ENCODE measurements around the gene RBFA. TPM values are rescaled to one million over a fixed set of nuclear protein-coding genes. Genes with fewer than 3 reads are reported as not detected.
"Not testable (repeated sequence)": the region's sequence is repeated elsewhere in the genome, so short reads cannot be mapped to it uniquely, and the experiment has no call there.

Gene RBFA, protein sequence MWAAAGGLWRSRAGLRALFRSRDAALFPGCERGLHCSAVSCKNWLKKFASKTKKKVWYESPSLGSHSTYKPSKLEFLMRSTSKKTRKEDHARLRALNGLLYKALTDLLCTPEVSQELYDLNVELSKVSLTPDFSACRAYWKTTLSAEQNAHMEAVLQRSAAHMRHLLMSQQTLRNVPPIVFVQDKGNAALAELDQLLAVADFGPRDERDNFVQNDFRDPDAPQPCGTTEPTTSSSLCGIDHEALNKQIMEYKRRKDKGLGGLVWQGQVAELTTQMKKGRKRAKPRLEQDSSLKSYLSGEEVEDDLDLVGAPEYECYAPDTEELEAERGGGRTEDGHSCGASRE
- 15.6 and 22.3 TPM in 2 replicates for total RNA-seq (2014; rRNA removed; shearing (Covaris generic))

DNA sequence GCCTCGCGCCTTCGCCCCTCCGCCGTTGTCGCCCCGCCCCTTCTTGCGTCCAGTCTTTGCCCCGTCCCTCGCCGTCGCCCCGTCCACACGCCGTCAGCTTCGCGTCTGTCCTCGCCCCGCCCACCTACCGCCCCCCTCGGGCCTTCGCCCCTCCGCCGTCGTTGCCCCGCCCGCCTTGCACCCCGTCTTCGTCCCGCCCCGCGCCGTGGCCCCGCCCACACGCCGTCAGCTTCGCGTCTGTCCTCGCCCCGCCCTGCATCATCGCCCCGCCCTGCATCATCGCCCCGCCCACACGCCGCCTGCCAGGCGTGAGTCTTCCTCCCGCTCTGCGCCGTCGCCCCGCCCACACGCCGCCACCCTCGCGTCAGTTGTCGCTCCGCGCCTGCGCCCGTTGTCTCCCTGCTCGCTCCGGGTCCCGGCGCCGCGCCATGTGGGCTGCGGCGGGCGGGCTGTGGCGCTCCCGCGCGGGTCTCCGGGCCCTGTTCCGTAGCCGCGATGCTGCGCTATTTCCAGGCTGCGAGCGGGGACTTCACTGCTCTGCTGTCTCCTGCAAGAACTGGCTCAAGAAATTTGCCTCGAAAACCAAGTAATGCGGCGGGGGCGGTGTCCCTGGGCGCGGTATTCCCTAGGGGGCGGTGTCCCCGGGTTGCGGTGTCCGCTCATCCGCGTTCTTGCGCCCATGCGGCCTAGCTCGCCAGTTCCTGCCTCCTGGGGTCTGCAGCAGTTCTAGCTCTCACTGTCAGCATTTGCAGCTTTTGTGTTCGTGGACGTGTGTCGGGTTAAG, at the start of gene RBFA:
TSS of gene RBFA (plus strand) at position 367 of the 784 bp plus-strand sequence. CDS start at position 429, 62 bp downstream.
- peak; percentile 89 for DNase-seq (ENCODE audit: low read depth)

DNA sequence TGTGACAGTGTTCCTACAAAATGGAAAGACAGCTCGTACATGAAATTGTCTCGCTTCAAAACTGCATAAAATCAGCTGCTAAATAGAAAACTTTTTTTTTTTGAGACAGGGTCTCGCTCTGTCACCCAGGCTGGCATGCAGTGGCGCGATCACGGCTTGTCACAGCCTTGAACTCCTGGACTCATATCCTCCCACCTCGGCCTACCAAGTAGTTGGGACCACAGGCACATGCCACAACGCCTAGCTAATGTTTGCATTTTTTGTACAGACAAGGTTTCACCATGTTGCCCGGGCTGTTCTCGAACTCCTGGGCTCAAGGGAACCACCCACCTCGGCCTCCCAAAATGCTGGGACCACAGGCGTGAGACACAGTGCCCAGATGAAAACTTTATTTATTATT, 49.1 kb upstream of the RBFA start:
- DNase-seq (ENCODE audit: low read depth): no peak

DNA sequence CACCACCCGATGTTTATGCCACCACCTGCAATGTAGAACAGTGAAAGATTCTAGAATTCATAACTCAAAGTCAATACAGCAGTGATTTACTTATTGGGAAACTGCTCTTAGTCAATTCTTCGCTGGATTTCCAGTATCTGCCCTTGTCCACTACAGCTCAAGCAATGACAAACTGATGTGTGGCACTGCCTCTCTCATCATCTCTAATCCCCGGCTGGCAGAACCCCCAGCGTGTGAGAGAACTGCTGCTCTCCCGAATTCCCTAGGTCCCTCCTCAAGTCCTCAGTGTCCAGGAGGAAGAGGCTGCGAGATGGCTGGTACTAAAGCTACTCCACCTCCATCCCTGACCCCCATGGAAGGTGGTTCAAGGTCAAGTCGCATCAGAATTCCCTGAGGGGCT, 47.5 kb upstream of the RBFA start:
- DNase-seq (ENCODE audit: low read depth): no peak

DNA sequence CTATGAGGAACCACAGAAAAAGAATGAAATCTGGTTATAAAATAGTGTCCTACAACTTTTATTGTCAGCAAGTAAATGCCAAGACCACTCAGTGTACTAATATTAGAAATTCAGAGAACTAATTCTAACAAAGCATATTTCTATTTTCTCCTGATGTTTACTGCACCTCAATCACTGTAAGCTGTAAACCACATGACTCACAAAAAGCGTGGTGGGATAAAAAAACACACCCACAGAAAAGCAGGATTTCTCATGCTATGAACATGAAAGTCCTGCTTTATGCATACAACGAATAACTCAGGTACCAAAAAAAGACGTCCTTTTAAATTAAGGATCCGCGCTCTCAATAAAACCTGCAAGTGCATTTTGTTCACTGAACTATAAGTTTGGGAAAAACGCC, 46.7 kb upstream of the RBFA start:
- peak; percentile 20 for DNase-seq (ENCODE audit: low read depth)

DNA sequence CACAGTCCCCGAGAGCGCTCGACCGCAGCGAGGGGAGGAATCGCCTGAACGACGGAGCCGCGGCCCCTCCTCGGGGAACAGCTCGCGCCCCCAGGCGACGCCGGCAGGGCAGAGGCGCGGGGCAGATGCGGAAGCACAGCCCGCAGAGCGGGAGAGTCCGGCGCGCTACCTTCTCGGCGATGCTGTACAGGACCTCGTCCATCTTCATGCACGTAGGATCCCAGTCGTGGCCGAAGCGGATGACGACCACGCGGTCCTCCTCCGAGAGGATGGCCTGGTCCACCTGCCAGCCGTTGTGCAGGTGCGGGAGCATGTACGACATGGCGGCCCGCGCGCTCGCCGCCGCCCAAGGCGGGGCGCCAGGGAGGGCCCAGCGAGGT, 46.2 kb upstream of the RBFA start:
- DNase-seq (ENCODE audit: low read depth): peak; percentile 33

DNA sequence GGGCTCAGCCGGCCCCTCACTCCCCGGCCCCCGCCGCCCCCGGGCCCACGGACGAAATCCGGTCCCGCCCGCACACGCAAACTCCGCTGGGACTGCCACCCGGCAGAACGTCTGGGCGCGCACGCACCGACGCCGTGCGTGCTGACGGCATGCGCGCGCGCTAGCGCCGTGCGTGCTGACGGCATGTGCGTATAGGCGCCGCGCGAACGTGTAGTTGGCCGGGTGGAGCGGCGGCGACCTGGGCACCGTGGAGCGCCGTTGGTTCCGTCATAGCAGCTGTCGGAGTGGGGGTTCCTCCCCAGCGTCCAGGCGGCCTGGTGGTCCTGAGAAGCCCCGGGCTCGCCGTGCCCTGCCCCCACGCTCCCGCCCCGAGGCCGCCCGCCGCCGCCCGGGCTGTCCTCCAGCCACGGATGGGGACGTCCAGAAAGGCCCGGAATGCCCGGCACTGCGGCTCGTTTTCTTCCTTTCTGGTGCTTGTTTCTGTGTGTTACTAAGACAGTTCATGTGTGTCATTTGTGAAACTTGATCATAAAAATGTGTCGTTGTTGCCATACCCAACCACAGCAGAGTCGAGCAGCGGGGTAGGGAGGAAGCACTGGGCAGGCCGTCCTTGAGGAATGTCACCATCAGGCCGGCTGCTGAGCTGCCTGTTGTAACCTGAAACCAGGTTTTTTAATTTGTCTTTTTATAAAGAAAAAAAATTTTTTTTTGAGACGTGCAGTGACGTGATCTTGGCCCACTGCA, 45.6 kb upstream of the RBFA start, which contains the start of gene TXNL4A:
TSS of gene TXNL4A (minus strand) at position 113 of the 744 bp plus-strand sequence. CDS start 171 bp downstream, outside the sequence.
- peak; percentile 81 for DNase-seq (ENCODE audit: low read depth)

DNA sequence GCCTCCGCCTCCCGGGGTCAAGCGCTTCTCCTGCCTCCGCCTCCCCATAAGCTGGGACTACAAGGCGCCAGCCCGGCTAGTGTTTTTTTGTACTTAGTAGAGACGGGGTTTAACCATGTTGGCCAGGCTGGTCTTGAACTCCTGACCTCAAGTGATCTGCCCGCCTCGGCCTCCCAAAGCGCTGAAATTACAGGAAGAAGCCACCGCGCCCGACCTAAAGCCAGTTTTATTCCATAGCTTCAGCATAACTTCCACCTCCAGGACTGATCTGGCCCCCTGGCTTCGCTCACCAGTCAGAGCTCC, 45.1 kb upstream of the RBFA start:
- no peak for DNase-seq (ENCODE audit: low read depth)

DNA sequence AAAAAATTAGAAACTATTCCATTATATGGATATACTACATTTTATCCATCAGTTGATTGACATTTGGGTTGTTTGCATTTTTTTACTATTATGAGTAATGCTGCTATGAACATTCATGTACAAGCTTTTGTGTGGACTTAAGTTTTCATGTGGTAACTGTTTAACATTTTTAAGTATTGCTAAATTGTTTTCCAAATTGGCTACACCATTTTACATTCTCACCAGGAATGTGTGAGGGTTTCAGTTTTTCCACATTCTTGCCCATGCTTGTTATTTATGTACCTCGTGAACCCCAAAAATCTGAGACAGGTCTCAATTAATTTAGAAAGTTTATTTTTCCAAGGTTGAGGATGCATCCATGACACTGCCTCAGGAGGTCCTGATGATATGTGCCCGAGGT, 42.7 kb upstream of the RBFA start:
- DNase-seq (ENCODE audit: low read depth): no peak

DNA sequence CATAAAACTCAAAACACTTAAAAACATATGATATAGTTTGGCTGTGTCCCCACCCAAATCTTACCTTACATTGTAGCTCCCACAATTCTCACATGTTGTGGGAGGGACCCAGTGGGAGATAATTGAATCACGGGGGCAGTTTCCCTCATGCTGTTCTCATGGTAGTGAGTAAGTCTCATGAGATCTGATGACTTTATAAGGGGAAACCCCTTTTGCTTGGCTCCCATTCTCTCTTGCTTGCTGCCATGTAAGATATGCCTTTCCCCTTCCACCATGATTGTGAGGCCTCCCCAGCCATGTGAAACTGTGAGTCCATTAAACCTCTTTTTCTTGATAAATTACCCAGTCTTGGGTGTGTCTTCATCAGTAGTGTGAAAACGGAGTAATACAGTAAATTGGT, 34.5 kb upstream of the RBFA start:
- DNase-seq (ENCODE audit: low read depth): not testable (repeated sequence)

DNA sequence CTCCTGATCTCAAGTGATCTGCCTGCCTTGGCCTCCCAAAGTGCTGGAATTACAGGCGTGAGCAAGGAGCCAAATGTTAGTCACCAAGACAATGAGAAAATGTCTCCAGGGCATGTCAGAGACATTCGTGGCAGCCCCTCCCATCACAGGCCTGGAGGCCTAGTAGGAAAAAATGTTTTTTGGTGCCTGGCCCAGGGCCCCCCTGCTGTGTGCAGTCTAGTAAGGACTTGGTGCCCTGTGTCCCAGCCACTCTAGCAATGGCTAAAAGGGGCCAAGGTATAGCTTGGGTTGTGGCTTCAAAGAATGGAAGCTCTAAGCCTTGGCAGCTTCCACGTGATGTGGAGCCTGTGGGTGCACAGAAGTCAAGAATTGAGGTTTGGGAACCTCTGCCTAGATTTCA, 33.4 kb upstream of the RBFA start:
- no peak for DNase-seq (ENCODE audit: low read depth)

DNA sequence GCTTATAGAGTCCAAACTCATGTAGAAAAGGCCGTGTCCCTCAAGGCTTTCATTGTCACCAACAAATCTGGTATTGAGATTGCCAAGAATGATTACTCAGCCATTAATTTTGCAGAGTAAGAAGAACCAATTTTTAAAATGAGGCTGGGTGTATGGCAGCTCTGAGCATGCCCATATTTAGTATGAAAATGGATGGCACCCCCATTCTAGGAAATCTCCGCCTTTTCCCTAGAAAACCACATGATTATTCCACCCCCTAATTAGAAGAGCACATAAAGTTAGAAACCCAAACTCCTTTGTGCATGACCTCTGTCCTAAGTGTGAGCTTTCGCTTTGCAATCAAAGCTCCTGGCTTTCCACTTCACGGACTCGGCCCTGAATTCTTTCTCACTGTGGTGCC, 31.8 kb upstream of the RBFA start:
- no peak for DNase-seq (ENCODE audit: low read depth)

DNA sequence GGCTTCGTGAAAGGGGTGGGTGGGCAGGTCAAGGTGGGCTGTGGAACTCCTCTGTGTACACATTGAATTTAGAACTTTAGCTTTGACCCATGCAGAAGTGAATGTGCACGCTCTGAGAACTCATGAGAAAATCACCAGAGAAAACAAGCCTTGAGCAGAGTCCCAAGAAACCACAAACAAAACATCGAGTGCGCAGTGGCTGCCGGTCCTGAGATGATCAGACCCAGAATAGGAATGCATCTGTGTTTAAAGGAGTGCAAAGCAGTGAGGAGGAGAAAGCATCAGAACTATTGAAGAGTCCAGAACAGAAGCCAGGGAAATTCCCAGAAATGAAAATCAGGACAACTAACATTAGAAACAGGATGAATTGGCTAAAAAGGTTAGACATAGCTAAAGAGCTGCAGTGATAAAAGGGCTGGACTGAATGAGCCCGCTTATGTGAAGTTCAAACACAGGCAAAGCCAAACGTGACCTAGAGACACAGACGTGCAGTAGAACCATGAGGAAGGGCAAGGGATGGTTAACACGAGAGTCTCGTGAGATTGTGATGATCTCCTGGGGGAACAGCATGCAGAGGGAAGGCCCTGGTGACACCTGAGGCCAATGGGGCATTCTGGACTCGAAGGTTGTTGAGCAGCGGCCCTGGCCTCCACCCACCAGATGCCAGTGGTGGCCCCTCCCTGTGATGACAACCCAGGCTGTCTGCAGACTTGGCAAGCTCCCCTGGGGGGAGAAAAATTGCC, 29.5 kb upstream of the RBFA start:
- no peak for DNase-seq (ENCODE audit: low read depth)

DNA sequence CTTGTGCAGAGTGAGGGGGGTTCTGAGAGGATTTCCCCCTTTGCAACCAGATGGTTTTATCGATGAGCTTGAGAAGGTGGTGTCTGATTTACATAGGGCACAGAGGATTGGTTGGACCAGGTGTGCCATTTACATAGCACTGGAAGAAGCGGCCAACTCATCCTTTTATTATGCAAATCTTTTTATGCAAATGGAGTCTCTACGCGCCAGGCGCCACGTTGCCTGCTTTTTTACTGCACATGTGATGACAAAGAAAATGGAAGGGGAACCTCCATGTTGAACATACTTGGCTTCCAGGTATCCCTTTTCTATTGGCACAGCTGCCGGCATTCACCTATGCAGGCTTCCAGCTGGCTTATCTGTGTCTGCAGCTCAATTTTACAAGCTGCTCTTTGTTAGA, 27.5 kb upstream of the RBFA start:
- DNase-seq (ENCODE audit: low read depth): no peak

DNA sequence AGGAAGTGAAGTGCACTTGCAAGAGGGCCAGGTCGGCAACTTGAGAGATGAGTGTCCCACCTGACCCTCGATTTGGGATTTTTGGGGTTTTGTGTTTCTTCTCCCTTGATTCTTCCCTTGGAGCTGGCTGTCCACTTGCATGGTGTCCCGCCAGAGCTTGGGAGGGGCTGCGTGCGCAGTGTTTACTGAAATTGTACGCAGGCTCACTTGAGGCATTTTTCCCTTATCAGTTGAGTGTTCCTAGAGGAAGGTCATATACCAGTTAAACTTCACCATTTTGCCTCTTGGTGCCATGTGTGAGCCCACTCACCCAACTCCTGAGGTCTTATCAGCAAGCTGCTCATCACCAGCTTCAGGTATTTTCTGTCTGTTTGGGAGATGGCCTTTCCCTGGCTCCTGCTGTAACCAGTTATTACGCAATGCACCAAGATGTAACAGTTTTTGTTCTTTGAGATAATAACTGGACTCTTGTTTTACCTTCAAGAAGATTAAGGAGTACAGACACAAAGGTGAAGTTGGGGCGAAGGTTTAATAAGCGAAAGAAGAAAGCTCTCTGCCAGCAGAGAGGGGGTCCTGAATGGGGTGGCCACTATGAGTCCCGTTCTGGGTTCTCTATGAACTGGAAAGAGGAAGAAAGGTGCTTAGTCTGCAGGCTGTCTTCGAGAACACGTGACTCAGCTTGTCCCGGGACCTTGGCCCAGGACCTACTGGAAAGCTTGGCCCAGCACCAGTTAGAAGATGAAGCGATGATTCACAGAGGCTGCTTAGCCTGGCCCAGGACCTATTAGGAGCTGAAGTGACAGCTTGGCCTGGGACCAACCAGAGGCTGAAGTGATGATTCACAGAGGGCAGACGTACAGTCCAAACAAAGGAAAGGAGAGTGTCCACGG, 24.3 kb upstream of the RBFA start:
- DNase-seq (ENCODE audit: low read depth): peak; percentile 95

DNA sequence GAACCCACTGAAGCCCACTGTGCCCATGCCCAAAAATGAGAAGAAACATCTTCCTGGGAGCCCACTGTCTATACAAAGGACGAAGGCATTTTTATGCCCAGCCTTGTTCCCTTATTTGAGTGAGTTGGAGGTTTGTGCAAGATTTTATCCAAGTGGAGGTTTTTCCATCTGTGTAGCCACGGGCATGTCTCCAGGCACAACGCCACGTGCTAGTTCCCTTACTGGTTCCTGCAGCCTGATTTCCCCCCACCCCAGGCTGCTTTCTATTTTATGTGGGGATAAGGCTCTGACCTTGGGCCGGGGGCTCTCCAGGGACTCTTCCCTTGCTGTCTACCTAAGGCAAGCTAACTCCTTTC, 23.7 kb upstream of the RBFA start:
- DNase-seq (ENCODE audit: low read depth): no peak

DNA sequence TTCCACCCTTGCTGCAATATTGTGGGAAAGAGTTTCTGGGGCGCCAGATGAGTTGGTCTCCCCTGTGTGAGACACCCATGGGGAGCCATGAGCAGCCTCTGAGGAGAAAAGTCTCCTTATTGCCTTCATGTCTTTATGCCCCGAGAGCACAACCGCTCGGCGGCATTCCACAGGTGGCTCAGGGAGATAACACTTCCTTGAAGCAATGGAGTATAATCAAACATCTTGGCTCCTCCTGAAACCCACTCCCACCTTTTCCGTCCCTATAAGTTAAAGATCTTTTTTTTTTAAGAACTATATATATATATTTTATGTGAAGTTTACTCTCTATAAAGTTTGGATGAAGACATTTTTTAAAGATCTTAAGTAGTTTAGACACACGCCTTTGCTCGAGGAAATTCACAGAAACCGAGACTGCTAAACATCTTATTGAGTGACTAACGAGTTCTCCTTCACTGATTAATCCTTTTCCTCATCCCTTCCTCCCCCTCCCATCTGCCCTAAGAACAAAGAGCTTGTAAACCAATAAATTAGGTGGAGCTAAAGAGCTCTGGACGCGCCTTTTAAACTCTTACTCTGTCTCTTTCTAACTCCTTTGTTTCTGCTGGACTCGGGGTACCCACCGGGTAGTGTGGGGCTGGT, 22.6 kb upstream of the RBFA start:
- not testable (repeated sequence) for DNase-seq (ENCODE audit: low read depth)

DNA sequence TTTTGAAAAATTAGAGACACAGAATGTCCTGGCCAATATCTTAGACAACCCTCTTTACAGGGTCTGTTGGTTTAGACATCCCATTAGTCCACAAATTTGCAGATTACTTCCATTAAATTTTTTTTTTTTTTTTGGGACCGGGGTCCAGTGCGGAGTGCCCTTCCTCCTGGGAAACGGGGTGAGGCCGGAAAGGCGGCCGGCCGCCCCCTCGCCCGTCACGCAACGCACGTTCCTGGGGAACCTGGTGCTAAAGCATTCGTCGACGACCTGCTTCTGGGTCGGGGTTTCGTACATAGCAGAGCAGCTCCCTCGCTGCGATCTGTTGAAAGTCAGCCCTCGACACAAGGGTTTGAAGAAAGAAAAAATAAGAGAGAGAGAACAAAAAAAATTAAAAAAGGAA, 21.5 kb upstream of the RBFA start:
- no peak for DNase-seq (ENCODE audit: low read depth)

DNA sequence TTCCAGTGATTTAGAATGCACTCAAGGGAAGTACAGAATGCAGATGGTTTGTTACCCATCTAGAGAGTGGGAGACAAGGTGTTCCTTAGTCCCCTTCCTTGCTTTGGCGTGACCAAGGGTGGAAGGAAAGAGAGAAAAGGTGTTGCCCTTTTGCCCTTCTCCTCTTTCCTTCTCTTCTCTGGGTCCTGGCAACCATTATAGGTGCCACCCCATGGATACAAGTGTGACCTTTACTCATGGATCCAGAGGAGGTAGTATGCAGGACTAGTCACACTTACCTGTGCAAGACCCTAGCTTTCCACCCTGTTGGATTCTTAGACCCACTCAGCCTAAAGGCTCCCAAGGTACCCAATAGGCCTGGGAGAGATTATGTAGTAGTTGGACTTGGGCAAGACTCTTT, 11.6 kb upstream of the RBFA start:
- peak; percentile 5 for DNase-seq (ENCODE audit: low read depth)

DNA sequence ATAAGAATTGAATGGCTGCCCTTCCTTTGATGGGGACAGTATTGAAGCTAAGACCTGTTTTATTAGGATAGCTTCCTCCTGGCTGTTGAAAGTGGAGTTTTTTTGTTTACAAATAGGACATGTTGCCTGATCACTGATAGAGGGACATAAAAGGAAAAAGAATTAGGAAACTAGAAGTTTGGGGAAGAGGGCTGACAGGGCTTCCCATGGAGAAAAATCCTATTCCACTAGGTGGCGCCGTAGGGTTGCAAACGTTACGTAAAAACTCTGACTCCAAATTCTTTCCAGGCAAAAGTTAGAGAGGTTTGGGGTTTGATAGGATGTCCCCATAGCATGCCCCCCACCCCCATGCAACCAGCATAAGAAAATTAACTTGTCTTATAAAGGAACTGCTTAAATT, 11.1 kb upstream of the RBFA start:
- DNase-seq (ENCODE audit: low read depth): no peak

DNA sequence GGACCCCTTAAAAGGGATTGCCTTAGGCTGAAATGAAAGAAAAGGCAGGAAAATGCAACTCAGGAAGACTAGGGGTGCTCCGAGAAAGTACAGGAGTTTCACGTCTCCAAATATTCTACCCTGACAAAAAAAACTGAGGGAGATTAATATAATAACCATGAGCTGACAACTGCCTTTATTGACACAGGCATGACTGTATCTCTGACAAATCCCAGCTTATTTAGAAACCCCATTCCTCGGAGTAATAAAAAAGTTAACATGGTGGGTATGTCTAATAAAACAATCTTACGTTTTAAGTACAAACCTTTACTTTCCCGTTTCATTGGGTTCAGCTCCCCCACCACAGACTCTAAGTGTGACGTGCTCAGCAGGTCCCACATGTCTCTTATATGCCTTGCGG, 7.9 kb upstream of the RBFA start:
- DNase-seq (ENCODE audit: low read depth): no peak

All from RPMI7951 (cell line).